ENCODE results near the gene RNU6-7. TPM values are rescaled to one million over a fixed set of nuclear protein-coding genes. Genes with fewer than 3 reads are reported as not detected.

The RNU6-7 gene
- total RNA-seq, 1 donor from 2014 or later = not detected

DNA sequence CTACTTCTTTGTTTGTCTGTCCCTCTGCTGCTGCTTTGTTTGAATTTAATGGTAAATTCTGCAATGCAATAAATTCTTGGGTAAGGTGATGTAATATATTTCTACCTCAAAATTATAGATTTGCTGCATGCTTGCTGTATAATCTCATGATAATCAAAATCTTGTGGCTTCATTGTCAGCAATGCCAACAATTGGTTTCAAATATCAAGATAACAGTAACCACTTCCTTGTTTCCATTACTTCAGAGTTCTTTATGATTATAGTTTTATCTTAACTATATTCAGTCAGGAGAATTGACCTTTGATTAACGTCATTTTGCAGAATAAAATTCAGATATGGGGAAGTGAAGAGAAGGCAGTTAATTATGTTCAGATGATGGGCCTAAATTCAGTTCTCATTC, 31.4 kb downstream of the RNU6-7 start:
- no peak for DNase-seq (ENCODE audit: low spot score)
- H3K27ac Mint-ChIP-seq (ENCODE audit: unreplicated experiment) = no peak overlapping the region
- peaks cover 2% of the 10 kb centered on the region for H3K9me3 Mint-ChIP-seq (ENCODE audit: low read depth)
- TF ChIP-seq, protein P1, sequence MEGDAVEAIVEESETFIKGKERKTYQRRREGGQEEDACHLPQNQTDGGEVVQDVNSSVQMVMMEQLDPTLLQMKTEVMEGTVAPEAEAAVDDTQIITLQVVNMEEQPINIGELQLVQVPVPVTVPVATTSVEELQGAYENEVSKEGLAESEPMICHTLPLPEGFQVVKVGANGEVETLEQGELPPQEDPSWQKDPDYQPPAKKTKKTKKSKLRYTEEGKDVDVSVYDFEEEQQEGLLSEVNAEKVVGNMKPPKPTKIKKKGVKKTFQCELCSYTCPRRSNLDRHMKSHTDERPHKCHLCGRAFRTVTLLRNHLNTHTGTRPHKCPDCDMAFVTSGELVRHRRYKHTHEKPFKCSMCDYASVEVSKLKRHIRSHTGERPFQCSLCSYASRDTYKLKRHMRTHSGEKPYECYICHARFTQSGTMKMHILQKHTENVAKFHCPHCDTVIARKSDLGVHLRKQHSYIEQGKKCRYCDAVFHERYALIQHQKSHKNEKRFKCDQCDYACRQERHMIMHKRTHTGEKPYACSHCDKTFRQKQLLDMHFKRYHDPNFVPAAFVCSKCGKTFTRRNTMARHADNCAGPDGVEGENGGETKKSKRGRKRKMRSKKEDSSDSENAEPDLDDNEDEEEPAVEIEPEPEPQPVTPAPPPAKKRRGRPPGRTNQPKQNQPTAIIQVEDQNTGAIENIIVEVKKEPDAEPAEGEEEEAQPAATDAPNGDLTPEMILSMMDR (IDR thresholded peaks at IDR 0.05) = no peak
- no peak overlapping the region for H3K4me3 Mint-ChIP-seq (ENCODE audit: unreplicated experiment)
- H3K36me3 Mint-ChIP-seq (ENCODE audit: low read depth) = no peaks in the 10 kb centered on the region
- peaks cover 26% of the 10 kb centered on the region for H3K4me1 Mint-ChIP-seq (ENCODE audit: low read depth)
- peaks cover under 1% of the 10 kb centered on the region for H3K27me3 Mint-ChIP-seq (ENCODE audit: low read depth)

GRCh38 chr14:32244404-32244803, 42.6 kb downstream of the RNU6-7 start:
- no peak for DNase-seq (ENCODE audit: low spot score)
- TF ChIP-seq, protein P1 (IDR thresholded peaks at IDR 0.05) = peak; percentile 64
- H3K9me3 Mint-ChIP-seq (ENCODE audit: low read depth) = peaks cover 4% of the 10 kb centered on the region

GRCh38 chr14:32246751-32247150, 44.9 kb downstream of the RNU6-7 start:
- H3K4me1 Mint-ChIP-seq (ENCODE audit: low read depth) = no peaks in the 10 kb centered on the region
- no peaks in the 10 kb centered on the region for H3K36me3 Mint-ChIP-seq (ENCODE audit: low read depth)
- no peak overlapping the region for H3K4me3 Mint-ChIP-seq (ENCODE audit: unreplicated experiment)
- no peak overlapping the region for H3K27ac Mint-ChIP-seq (ENCODE audit: unreplicated experiment)
- H3K9me3 Mint-ChIP-seq (ENCODE audit: low read depth) = no peaks in the 10 kb centered on the region
- H3K27me3 Mint-ChIP-seq (ENCODE audit: low read depth) = no peaks in the 10 kb centered on the region
- TF ChIP-seq, protein P1 (IDR thresholded peaks at IDR 0.05) = no peak
- no peak for DNase-seq (ENCODE audit: low spot score)

More at GRCh38 chr14:32244404-32244803, 42.6 kb downstream of the RNU6-7 start:
- Mint-ChIP-seq H3K27me3 (ENCODE audit: low read depth) (no peaks in the 10 kb centered on the region), H3K4me1 (ENCODE audit: low read depth) (no peaks in the 10 kb centered on the region), H3K4me3 (ENCODE audit: unreplicated experiment) (no peak overlapping the region), H3K36me3 (ENCODE audit: low read depth) (no peaks in the 10 kb centered on the region), H3K27ac (ENCODE audit: unreplicated experiment) (no peak overlapping the region)

DNA sequence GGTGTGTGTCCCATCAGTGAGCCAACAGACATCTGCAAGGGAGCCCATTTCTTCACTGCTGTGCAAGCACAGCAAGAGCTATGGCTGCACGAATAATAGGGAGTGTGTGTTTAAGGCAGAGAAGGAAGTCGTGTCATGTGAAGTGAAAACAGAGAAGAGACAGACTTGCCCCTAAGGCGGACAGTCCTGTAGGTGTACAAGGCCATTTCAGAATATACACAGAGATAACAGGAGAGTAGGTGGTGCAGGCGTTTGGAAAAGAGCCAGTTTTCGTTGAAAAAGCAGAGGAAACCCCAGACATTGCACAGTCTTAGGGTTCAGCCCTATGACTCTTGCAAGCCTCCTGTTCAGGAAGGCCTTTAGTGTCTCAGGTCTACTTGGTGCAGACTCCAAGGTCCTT, 47.5 kb downstream of the RNU6-7 start:
- H3K27ac Mint-ChIP-seq (ENCODE audit: unreplicated experiment) = no peak overlapping the region
- H3K4me3 Mint-ChIP-seq (ENCODE audit: unreplicated experiment) = no peak overlapping the region
- no peak for DNase-seq (ENCODE audit: low spot score)
- H3K36me3 Mint-ChIP-seq (ENCODE audit: low read depth) = no peaks in the 10 kb centered on the region
- no peaks in the 10 kb centered on the region for H3K27me3 Mint-ChIP-seq (ENCODE audit: low read depth)
- H3K9me3 Mint-ChIP-seq (ENCODE audit: low read depth) = no peaks in the 10 kb centered on the region
- TF ChIP-seq, protein P1 (IDR thresholded peaks at IDR 0.05) = no peak
- H3K4me1 Mint-ChIP-seq (ENCODE audit: low read depth) = no peaks in the 10 kb centered on the region

DNA sequence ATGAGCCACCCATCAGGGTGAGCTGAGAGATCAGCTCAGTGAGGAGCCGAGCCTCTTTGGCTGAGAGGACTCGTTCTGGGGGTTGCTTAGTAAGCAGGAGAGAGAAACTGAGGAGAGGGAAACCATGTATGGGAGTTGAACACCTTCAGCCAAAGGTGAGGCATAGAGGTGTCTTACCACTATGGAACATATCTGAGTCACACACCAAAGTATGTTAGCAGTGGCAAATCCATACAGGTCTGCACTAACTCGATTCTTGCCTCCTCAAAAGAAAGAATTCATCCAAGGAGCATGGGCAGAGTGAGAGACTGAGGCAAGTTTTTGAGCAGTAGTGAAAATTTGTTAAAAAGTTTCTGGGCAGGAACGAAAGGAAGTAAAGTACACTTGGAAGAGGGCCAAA, 47.9 kb downstream of the RNU6-7 start:
- no peak overlapping the region for H3K27ac Mint-ChIP-seq (ENCODE audit: unreplicated experiment)
- no peaks in the 10 kb centered on the region for H3K27me3 Mint-ChIP-seq (ENCODE audit: low read depth)
- H3K4me3 Mint-ChIP-seq (ENCODE audit: unreplicated experiment) = no peak overlapping the region
- peaks cover 2% of the 10 kb centered on the region for H3K4me1 Mint-ChIP-seq (ENCODE audit: low read depth)
- no peak for DNase-seq (ENCODE audit: low spot score)
- H3K9me3 Mint-ChIP-seq (ENCODE audit: low read depth) = no peaks in the 10 kb centered on the region
- H3K36me3 Mint-ChIP-seq (ENCODE audit: low read depth) = no peaks in the 10 kb centered on the region
- TF ChIP-seq, protein P1 (IDR thresholded peaks at IDR 0.05) = no peak
